GM18907 (cell line): ENCODE results near the gene LTBP3.
A peak's percentile ranks its signal among the peaks of the same experiment; 100 is the strongest.
"Not testable (repeated sequence)": the region's sequence is repeated elsewhere in the genome, so short reads cannot be mapped to it uniquely, and the experiment has no call there.

Experiments used
- ATAC-seq: cut with Tn5 transposase; IDR thresholded peaks from one replicate; pipeline ENCODE4 v1.9.1; 2021; ENCODE audit warnings: mild to moderate bottlenecking, moderate library complexity; ENCODE audit not compliant: unreplicated experiment

The LTBP3 gene

DNA sequence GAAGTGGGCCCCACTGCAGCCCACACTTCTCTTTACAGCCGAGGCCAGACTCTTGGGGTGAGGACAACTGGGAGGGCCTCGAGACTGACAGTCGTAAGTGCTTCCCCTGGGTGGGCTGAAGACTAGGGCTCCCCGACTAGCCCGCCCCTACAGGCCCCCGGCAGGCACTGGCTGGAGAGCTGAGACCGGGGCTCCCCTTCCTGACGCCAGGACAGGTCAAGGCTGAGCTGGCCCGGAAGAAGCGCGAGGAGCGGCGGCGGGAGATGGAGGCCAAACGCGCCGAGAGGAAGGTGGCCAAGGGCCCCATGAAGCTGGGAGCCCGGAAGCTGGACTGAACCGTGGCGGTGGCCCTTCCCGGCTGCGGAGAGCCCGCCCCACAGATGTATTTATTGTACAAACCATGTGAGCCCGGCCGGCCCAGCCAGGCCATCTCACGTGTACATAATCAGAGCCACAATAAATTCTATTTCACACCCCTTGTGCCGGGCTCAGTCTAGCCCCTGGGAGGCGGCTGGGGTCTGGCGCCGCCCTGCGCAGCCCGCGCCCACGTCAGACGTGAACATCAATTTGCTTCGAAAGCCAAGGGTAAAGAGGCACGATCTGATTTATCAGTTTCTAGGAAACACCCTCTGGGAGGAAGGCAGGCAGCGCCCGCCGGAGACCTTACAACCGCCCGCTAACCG, 19.8 kb downstream of the LTBP3 start:
- ATAC-seq: no peak

DNA sequence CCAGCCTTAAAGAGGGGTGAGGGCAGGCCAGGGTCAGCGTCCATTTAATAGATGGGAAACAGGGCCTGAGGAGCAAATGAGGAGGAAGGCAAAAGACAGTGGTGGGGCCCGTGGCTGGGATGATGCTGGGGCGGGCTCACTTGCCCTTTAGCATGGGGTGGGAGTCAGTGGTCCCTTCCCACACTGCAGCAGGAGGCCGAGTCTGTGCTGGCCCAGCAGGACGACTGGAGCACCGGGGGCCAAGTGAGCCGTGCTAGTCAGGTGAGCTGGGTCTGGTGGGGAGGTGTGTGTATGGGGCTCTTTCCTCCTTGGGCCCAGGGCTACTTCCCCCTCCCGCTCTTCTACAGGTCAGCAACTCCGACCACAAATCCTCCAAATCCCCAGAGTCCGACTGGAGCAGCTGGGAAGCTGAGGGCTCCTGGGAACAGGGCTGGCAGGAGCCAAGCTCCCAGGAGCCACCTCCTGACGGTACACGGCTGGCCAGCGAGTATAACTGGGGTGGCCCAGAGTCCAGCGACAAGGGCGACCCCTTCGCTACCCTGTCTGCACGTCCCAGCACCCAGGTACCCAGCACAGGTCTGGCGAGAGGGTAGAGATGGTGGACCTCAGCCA, 20.4 kb downstream of the LTBP3 start:
- no peak for ATAC-seq

DNA sequence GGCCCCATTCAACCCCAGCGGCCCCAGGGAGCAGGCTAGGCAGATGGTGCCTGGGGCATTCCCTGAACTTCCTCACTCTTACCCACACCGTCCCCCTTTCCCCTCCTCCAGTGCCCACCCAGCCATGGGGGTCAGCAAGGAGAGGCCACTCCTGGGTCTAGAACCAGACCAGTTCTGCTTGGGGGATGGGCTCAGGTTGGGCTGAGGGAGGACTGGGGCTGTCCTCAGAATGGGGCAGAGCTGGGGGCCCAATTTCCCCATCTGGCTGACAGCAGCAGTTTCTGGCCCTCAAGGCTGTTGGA, 20.9 kb downstream of the LTBP3 start:
- ATAC-seq: no peak

DNA sequence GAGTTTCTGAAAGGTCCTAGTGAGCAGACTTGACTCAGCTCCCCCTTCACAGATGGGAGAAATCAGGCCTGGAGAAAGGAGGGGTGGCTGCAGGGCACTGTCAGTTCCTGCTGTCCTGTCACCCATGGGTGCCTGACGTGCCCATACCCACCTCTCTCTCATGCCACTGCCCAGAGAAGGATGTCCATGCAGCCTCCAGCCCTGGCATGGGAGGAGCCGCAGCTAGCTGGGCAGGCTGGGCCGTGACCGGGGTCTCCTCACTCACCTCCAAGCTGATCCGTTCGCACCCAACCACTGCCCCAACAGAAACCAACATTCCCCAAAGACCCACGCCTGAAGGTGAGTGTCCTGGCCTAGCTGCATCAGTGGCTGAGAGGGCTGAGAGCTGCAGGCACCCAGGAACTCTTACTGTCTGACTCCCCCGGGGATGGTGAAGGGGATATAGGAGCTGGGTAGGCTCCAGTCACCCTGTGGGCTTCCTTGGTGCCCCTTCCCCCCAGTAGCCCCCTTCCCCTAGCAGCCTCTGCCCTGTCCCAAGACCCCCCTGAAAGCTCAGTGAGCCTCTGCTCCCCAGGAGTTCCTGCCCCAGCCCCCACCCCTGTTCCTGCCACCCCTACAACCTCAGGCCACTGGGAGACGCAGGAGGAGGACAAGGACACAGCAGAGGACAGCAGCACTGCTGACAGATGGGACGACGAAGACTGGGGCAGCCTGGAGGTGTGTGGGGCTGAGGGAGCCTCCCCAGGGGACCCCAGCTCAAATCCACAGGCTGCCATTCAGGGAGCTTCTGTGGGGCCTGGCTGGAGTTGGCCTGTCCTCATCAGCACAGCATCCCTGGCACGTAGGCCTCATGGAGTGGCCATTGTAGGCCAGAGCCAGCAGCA, 21.5 kb downstream of the LTBP3 start:
- no peak for ATAC-seq

DNA sequence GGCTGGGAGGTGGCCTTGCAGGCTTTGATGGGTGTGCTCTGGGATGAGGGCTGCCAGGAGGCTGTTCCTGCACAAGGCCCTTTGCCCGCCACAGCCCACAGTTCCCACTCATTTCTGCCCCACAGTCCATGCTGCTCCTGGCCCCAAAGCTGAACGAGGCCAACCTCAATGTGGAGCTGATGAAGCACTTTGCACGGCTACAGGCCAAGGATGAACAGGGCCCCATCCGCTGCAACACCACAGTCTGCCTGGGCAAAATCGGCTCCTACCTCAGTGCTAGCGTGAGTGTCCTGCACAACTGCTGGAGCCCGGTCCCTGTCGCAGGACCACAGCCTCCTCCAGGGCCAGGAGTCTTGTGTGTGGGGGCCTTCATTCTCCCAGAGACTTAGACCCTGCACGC, 23.1 kb downstream of the LTBP3 start:
- ATAC-seq: no peak

DNA sequence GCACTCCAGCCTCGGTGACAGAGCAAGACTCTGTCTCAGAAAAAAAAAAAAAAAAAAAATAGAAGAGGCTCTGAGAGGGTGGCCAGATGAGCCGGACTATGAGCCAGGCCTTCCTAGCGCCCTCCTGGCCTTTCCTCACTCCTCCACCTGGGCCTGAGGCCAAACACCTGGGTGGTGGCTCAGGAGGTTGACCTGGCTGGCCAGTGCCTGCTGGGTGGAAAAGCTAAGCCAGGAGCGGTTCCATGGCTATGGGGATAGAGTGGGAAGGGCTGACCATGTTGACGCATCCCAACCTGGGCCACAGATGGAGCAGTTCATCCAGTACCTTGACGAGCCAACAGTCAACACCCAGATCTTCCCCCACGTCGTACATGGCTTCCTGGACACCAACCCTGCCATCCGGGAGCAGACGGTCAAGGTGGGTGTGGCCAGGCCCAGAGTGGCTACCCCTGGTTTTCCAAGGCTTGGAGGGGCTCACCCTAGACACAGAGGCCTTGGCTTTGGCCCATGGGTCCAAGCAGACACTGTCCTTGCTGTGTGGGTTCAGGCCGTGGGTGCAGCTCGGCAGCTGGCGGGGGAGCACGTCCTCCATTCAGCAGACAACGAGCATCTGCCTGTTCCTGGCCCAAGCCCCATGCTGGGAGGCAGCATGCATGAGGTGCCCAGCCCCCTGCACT, 25.6 kb downstream of the LTBP3 start:
- ATAC-seq: no peak

DNA sequence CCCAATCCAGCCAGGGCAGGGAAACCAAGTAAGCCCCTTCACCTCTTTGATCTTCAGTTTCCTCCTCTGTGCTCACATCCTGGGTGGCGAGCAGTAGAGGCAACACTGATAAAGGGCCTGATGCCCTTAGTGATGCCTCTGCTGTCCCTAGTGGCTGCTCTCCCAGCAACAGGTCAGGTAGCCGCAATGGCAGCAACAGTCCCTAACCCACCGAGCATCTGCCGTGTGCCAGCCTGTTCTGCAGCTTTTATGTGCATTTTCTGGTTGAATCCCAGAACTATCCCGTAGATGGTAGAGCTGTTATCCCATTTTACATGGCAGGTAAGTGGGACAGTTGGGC, 28.0 kb downstream of the LTBP3 start:
- ATAC-seq: no peak

DNA sequence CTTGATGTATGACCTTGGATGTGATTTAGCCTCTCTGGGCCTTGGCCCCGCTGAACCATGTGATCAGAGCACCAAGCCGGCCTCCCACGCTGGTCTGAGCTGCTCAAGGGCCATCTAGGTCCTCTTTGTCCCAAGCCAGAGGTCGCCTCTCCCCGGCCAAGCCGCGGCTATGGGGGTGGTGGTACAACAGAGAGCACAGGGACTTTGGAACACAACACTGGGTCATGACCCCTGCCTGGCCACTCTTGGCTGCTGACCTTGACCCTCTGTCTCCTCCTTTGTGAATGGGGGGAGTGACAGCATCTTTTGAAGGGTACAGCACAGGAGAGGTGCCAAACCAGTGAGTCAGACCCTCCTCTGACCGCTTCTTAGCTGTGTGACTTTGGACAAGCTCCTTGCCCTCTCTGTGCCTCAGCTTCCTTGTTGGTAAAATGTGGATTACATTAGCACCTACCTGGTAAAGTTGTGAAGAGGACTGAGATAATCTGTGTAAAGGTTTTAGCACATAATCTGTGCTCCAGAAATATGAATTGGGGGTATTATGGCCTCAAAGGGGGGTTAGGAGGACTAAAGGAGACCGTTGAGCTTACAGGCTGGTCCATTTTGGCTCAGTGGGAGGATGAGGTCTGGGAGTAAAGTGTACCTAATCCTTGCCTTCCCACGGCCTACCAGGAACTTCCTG, 28.5 kb downstream of the LTBP3 start:
- no peak for ATAC-seq

DNA sequence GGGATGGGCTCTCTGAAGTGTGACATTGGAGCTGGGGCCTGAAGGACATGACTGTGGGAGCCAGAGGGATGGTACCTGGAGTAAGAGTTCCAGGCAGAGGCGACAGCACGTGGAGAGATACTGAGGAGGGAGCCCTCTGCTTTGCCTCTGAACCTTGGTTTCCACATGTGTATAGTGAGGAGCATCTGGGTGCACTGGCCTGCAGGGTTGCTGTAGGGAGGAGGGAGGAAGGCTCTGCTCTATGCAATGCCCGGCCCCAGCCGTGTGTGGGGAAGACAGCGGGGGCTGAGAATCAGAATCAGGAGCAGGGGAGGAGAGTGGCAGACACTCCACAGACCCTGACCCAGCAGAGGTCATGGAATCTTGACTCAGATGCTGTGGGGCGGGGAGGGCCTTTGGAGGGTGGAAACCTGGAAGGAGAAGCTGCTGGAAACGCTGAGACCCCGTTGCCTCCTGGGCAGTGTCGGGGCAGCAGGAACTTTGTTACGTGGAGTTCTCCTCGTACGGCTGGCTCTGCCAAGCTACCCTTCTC, 29.3 kb downstream of the LTBP3 start:
- ATAC-seq: no peak

DNA sequence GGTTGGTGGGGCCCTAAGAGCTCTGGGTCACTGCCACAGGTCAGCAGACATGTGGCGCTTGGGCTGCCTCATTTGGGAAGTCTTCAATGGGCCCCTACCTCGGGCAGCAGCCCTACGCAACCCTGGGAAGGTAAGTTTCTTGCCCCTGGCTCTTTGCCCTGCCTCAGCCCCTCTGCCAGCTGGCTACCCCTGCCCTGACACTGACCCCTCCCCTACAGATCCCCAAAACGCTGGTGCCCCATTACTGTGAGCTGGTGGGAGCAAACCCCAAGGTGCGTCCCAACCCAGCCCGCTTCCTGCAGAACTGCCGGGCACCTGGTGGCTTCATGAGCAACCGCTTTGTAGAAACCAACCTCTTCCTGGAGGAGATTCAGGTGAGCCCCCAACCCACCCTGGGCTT, 31.4 kb downstream of the LTBP3 start:
- no peak for ATAC-seq

DNA sequence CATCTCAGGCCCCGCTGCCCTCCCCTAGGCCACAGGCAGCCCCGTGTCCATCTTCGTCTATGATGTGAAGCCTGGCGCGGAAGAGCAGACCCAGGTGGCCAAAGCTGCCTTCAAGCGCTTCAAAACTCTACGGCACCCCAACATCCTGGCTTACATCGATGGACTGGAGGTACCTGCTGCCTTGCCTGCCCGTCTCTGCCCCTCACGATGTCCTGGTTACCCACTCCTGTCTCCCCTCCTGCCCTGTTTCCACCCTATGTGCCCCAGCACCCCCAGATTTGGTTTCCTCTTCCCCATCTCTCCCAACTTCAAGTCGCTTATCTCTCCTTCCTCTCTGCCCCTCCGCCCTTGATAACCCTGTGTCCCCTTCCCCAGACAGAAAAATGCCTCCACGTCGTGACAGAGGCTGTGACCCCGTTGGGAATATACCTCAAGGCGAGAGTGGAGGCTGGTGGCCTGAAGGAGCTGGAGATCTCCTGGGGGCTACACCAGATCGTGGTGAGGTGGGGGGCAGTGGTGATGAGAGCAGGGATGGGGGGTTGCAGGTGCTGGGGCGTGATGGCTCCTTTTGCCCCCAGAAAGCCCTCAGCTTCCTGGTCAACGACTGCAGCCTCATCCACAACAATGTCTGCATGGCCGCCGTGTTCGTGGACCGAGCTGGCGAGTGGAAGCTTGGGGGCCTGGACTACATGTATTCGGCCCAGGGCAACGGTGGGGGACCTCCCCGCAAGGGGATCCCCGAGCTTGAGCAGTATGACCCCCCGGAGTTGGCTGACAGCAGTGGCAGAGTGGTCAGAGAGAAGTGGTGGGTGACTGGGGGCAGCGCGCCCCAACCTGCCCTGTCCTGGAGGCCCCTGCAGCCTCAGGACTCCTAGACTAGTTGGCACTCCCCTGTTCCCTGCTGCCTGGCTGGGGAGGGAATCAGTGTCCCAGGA, 32.3 kb downstream of the LTBP3 start:
- ATAC-seq: no peak

DNA sequence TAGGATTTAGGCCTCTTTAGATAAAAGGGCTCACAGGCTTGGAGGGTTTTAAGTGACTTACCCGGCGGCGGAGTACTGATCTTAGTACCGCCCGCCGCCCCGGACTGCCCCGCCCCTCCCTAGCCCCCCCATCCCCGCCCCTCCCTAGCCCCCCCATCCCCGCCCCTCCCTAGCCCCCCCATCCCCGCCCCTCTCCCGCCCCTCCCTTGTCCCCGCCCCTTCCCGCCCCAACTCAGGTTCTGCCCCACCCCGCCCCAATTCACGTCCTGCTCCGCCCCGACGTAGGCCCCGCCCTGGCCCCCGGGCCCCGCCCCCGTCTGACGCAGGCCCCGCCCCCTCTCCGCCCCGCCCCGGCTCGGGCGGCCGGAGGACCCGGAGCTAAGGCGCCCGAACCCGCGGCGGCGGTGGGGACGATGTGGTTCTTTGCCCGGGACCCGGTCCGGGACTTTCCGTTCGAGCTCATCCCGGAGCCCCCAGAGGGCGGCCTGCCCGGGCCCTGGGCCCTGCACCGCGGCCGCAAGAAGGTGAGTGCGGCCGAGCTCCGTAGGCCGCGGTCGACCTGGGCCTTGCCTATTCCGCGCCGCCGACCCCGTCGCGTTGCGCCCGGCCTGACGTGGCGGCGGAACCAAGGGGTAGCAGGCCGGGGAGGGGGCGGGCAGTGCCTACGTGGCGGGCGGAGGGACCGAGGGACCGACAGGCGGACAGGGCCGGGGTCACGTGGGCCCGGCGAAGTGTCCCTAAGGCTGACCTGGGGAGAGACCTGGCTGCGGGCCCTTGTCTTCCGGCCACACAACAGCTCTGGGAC, 33.2 kb downstream of the LTBP3 start, which contains the start of gene SCYL1:
TSS of gene SCYL1 (plus strand) at position 343 of the 805 bp plus-strand sequence. CDS start at position 414, 71 bp downstream.
- ATAC-seq: peak; percentile 53

DNA sequence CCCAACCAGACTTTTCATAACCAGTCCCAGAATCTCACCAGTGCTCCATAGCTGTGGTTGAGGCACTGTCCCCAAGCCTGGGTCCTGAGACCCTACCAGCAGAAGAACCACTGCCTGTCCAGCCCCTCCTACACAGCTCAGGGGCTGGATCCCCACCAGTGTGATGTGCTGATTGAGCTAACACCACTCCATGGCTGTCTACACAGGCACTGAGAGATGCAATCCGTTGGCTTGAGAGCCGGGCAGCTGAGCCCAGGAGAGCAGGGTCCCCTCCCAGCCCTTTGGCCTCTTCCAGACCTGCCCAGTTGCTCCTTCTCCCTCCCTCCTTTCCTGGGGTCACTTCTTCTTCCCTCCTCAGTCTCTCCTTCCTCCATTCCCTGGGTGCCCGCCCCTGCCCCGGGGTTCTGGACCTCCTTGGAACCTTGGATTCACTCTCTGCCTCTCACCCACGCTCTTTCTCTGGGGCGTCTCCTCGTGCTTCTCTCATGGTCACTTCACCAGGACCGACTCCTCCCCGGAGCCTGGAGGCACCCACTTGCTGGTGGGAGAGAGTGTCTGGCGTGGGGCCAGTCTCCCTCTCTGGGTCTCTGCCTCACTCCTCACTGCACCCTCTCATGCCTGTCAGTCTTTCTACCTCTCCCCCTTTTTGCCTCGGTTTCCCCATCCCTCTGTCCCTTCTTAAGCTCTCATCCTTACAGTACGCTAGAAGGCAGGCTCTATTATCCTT, 34.0 kb downstream of the LTBP3 start:
- no peak for ATAC-seq

DNA sequence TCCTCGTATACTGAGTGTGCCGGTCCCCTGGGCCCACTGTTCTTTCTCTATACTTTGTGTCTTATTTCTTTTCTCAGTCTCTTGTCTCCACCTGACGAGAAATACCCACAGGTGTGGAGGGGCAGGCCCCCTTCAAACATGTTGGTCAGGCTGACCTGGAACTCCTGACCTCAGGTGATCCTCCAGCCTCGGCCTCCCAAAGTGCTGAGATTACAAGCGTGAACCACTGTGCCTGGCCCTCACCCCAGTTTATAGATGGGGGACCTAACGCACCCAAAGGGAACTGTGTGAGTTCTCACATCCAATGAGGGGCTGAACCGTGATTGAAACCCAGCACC, 34.6 kb downstream of the LTBP3 start:
- not testable (repeated sequence) for ATAC-seq

DNA sequence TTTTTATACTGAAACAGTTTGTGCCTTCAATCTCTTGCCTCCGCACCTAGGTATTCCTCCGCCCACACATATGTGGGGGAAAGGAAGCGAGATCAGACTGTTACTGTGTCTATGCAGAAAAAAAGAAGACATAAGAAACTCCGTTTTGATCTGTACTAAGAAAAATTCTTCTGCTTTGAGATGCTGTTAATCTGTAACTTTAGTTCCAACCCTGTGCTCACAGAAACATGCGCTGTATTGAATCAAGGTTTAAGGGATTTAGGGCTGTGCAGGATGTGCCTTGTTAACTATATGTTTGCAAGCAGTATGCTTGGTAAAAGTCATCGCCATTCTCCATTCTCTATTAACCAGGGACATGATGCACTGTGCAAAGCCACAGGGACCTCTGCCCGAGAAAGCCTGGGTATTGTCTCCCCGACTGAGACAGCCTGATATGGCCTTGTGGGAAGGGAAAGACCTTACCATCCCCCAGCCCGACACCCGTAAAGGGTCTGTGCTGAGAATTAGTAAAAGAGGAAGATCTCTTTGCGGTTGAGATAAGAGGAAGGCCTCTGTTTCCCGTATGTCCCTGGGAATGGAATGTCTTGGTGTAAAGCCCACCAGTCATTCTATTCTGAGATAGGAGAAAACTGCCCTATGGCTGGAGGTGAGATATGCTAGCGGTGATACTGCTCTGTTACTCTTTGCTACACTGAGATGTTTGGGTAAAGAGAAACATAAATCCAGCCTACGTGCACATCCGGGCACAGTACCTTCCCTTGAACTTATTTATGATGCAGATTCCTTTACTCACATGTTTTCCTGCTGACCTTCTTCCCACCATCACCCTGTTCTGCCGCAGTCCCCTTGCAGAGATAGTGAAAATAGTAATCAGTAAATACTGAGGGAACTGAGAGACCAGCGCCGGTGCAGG, 35.2 kb downstream of the LTBP3 start:
- not testable (repeated sequence) for ATAC-seq

DNA sequence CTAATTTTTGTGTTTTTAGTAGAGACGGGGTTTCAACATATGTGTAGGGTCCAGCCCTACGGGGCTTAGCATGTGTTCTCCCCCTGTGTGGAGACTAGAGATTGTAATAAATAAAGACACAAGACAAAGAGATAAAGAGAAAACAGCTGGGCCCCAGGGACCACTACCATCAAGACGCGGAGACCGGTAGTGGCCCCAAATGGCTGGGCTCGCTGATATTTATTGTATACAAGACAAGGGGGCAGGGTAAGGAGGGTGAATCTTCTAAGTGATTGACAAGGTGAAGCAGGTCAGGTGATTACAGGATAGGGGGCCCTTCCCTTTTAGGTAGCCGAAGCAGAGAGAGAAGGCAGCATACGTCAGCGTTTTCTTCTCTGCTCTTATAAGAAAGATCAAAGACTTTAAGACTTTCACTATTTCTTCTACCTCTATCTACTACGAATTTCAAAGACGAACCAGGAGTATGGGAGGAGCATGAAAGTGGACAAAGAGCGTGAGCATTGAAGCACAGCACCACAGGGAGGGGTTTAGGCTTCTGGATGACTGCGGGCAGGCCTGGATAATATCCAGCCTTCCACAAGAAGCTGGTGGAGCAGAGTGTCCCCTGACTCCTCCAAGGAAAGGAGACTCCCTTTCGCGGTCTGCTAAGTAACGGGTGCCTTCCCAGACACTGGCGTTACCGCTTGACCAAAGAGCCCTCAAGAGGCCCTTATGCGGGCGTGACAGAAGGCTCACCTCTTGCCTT, 36.2 kb downstream of the LTBP3 start:
- not testable (repeated sequence) for ATAC-seq
